Measurements from ENCODE around the gene BIVM. TPM values are rescaled to one million over a fixed set of nuclear protein-coding genes. Genes with fewer than 3 reads are reported as not detected.
A peak's percentile ranks its signal among the peaks of the same experiment; 100 is the strongest.

Gene BIVM
- total RNA-seq, 1 donor: 22.1 TPM

DNA sequence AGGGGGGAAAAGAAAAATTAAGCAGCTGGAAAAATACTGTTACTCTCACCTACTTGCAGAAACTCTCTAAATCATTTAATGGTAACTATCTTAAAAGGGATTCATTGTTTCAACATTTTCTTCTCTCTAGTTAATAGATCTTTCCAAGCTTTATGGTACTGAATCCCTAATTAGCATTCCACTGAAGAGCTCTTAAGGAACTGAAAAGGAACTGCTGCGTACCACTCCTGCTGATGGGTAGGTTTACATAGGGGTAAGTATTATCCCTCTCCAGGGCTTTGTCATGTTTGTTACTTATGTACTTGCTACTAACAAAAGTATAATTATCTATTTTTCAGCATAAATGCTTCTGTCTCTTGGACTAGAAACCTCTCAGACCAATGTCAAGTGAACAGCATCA lies 37.8 kb upstream of the BIVM start:
- DNase-seq (ENCODE audit: insufficient read length, low spot score, missing footprints): no peak
- TF ChIP-seq, protein P1, sequence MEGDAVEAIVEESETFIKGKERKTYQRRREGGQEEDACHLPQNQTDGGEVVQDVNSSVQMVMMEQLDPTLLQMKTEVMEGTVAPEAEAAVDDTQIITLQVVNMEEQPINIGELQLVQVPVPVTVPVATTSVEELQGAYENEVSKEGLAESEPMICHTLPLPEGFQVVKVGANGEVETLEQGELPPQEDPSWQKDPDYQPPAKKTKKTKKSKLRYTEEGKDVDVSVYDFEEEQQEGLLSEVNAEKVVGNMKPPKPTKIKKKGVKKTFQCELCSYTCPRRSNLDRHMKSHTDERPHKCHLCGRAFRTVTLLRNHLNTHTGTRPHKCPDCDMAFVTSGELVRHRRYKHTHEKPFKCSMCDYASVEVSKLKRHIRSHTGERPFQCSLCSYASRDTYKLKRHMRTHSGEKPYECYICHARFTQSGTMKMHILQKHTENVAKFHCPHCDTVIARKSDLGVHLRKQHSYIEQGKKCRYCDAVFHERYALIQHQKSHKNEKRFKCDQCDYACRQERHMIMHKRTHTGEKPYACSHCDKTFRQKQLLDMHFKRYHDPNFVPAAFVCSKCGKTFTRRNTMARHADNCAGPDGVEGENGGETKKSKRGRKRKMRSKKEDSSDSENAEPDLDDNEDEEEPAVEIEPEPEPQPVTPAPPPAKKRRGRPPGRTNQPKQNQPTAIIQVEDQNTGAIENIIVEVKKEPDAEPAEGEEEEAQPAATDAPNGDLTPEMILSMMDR (IDR thresholded peaks at IDR 0.05; ENCODE audit: extremely low read depth, low read depth, low read length): no peak
- H3K36me3 ChIP-seq (ENCODE audit: insufficient read depth, low read length): peaks cover under 1% of the 10 kb centered on the region
- no peak overlapping the region for H3K4me2 ChIP-seq (ENCODE audit: insufficient read depth, low read length)
- H3K27me3 ChIP-seq (ENCODE audit: insufficient read depth, low read length): no peaks in the 10 kb centered on the region
- H3K9me3 ChIP-seq (ENCODE audit: low read depth, low read length): no peaks in the 10 kb centered on the region
- H3K4me1 ChIP-seq (ENCODE audit: insufficient read depth, low read length): no peaks in the 10 kb centered on the region
- H3K79me2 ChIP-seq (ENCODE audit: insufficient read depth, low read length): no peaks in the 10 kb centered on the region
- no peak overlapping the region for H2AFZ ChIP-seq (ENCODE audit: low read length)
- H3K27ac ChIP-seq (ENCODE audit: low read depth, low read length): no peak overlapping the region
- no peaks in the 10 kb centered on the region for H4K20me1 ChIP-seq (ENCODE audit: insufficient read depth, low read length)
- no peak overlapping the region for H3K4me3 ChIP-seq (ENCODE audit: insufficient read depth, low read length)

DNA sequence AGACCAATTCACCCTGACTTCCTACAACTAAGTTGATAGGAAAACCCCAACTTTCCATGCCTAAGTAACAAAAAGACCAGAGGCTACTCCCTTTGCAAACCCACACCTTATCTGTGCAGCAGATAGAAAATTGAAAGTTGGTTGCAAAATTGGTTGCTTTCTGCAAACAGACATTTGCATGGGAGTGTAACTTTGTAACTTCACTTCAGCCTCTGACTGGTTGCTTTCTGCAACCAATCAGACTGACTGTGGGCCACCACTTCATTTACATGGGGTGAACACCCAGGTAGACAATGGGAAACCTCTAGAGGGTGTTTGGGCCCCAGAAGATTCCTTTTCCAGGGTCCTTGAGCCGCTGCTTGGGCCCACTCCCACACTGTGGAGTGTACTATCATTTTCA lies 35.2 kb upstream of the BIVM start:
- TF ChIP-seq, protein P1 (IDR thresholded peaks at IDR 0.05; ENCODE audit: extremely low read depth, low read depth, low read length): no peak
- H3K4me3 ChIP-seq (ENCODE audit: insufficient read depth, low read length): no peak overlapping the region
- no peak overlapping the region for H3K27ac ChIP-seq (ENCODE audit: low read depth, low read length)
- peaks cover 10% of the 10 kb centered on the region for H3K36me3 ChIP-seq (ENCODE audit: insufficient read depth, low read length)
- H3K9me3 ChIP-seq (ENCODE audit: low read depth, low read length): no peaks in the 10 kb centered on the region
- no peak overlapping the region for H2AFZ ChIP-seq (ENCODE audit: low read length)
- no peaks in the 10 kb centered on the region for H4K20me1 ChIP-seq (ENCODE audit: insufficient read depth, low read length)
- no peaks in the 10 kb centered on the region for H3K79me2 ChIP-seq (ENCODE audit: insufficient read depth, low read length)
- no peak for DNase-seq (ENCODE audit: insufficient read length, low spot score, missing footprints)
- H3K4me1 ChIP-seq (ENCODE audit: insufficient read depth, low read length): no peaks in the 10 kb centered on the region
- H3K4me2 ChIP-seq (ENCODE audit: insufficient read depth, low read length): no peak overlapping the region
- no peaks in the 10 kb centered on the region for H3K27me3 ChIP-seq (ENCODE audit: insufficient read depth, low read length)

DNA sequence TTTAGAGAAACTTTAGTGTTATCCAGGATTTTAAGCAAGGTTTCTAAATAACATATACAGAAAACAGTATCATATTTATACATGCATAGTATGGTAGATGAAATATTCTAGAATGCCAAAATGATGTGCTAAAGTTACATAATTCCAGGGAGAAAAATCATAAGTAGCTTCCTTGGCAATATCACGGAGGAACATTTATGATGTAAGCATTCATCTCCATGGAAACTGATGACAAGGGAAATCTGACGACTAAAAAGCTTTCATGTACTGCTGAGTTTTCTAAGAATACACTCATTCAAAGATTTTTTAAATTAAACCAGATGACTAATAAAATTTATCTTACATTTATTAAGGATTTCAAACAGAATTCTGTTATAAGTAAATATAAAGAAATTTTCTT lies 30.0 kb upstream of the BIVM start:
- TF ChIP-seq, protein P1 (IDR thresholded peaks at IDR 0.05; ENCODE audit: extremely low read depth, low read depth, low read length): no peak
- peak; percentile 10 for DNase-seq (ENCODE audit: insufficient read length, low spot score, missing footprints)

DNA sequence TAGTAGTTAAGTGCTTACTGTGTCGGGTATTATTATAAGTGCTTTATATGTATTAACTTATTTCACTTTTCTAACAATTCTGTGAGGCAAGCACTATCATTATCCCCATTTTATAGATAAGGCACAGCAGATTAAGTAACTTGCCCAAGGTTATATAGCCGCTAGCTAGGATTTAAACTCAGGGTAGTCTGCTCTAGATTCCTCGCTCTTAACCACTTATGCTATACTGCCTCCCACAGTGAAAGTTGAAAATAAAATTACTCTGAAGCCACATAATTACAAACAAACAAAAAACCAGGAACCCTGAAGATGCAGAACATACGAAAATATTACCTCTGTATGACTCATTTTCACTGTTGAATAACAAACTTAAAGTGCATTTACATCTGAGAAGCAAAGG lies 29.2 kb upstream of the BIVM start:
- Histone ChIP-seq H3K79me2 (ENCODE audit: insufficient read depth, low read length) (peaks cover 29% of the 10 kb centered on the region), H2AFZ (ENCODE audit: low read length) (no peak overlapping the region), H3K27ac (ENCODE audit: low read depth, low read length) (no peak overlapping the region), H3K4me2 (ENCODE audit: insufficient read depth, low read length) (no peak overlapping the region), H3K4me1 (ENCODE audit: insufficient read depth, low read length) (peaks cover 2% of the 10 kb centered on the region), H3K9me3 (ENCODE audit: low read depth, low read length) (no peaks in the 10 kb centered on the region), H3K4me3 (ENCODE audit: insufficient read depth, low read length) (no peak overlapping the region), H3K27me3 (ENCODE audit: insufficient read depth, low read length) (no peaks in the 10 kb centered on the region), H3K36me3 (ENCODE audit: insufficient read depth, low read length) (peaks cover 10% of the 10 kb centered on the region), H4K20me1 (ENCODE audit: insufficient read depth, low read length) (no peaks in the 10 kb centered on the region)
- no peak for DNase-seq (ENCODE audit: insufficient read length, low spot score, missing footprints)
- TF ChIP-seq, protein P1 (IDR thresholded peaks at IDR 0.05; ENCODE audit: extremely low read depth, low read depth, low read length): no peak

More for the DNA sequence above, 30.0 kb upstream of the BIVM start:
- H3K27me3 ChIP-seq (ENCODE audit: insufficient read depth, low read length): no peaks in the 10 kb centered on the region
- no peak overlapping the region for H2AFZ ChIP-seq (ENCODE audit: low read length)
- H3K4me3 ChIP-seq (ENCODE audit: insufficient read depth, low read length): no peak overlapping the region
- H3K4me1 ChIP-seq (ENCODE audit: insufficient read depth, low read length): peaks cover 2% of the 10 kb centered on the region
- H4K20me1 ChIP-seq (ENCODE audit: insufficient read depth, low read length): no peaks in the 10 kb centered on the region
- peaks cover 29% of the 10 kb centered on the region for H3K79me2 ChIP-seq (ENCODE audit: insufficient read depth, low read length)
- no peak overlapping the region for H3K27ac ChIP-seq (ENCODE audit: low read depth, low read length)
- no peak overlapping the region for H3K4me2 ChIP-seq (ENCODE audit: insufficient read depth, low read length)
- H3K36me3 ChIP-seq (ENCODE audit: insufficient read depth, low read length): peaks cover 10% of the 10 kb centered on the region
- H3K9me3 ChIP-seq (ENCODE audit: low read depth, low read length): no peaks in the 10 kb centered on the region
